GM12878 (cell line): ENCODE results near the gene DYNC1I2. TPM values are rescaled to one million over a fixed set of nuclear protein-coding genes. Genes with fewer than 3 reads are reported as not detected.
A peak's percentile ranks its signal among the peaks of the same experiment; 100 is the strongest.

Experiments used
- ATAC-seq: fragments of 200-7000 bp; cut with Tn5 transposase; 3 replicates; pipeline ENCODE4 v1.9.1; 2020; ENCODE audit warnings: mild to moderate bottlenecking, moderate library complexity
- BruUV-seq: library from RNA; stranded (reverse); fragments of 400-500 nt; replicated peaks from 2 replicates; lab custom pipeline; 2021; lab: Mats Ljungman, UMichigan
- CTCF ChIA-PET: fragments of 300-600 bp; sonication (Branson Sonifier 250); formaldehyde crosslinking; extraction: SDS; loops from one replicate; lab custom pipeline; 2021; ENCODE audit warnings: inconsistent platforms; lab: Yijun Ruan, JAX
- POLR2A ChIA-PET: fragments of 350-600 bp; formaldehyde crosslinking; extraction: SDS; loops from one replicate; lab custom pipeline; 2021; ENCODE audit warnings: inconsistent platforms; lab: Charles Lee
- RAD21 ChIA-PET: fragments of 300-600 bp; sonication (Branson Sonifier 250); formaldehyde crosslinking; loops from one replicate; lab custom pipeline; 2023; ENCODE audit warnings: antibody characterized with exemption; ENCODE audit not compliant: unreplicated experiment; lab: Charles Lee
- SMC1A ChIA-PET: fragments of 300-600 bp; sonication (Branson Sonifier 250); formaldehyde crosslinking; loops from one replicate; lab custom pipeline; 2023; ENCODE audit not compliant: unreplicated experiment, uncharacterized antibody; lab: Charles Lee
- DNase-seq: peaks from one replicate; pipeline ENCODE4 v3.0.0-alpha.2; 2011; ENCODE audit warnings: low read depth, low spot score
- FAIRE-seq: peaks from 3 replicates; lab custom pipeline; 2011; peaks lifted over from hg19 to GRCh38; lab: Jason Lieb, UNC
- H2AFZ ChIP-seq: 2 replicates; pipeline ENCODE4 v1.6.0; 2011; ENCODE audit warnings: low read depth, low read length, control low read depth; ENCODE audit not compliant: control insufficient read depth
- H3K27ac ChIP-seq: 2 replicates; pipeline ENCODE4 v1.5.1; 2011; ENCODE audit warnings: control low read depth; ENCODE audit not compliant: control insufficient read depth, insufficient read depth
- H3K27me3 ChIP-seq, 2 experiments: replicated peaks in 1 of 2; 2 replicates each; pipeline versions ENCODE4 v1.6.0 to v1.6.1; 2011; ENCODE audit warnings: low read length in 1 of 2; ENCODE audit not compliant: control insufficient read depth in 2 of 2, insufficient read depth in 2 of 2
- H3K36me3 ChIP-seq, 2 experiments: 2 replicates each; pipeline ENCODE4 v1.5.1; 2011; ENCODE audit warnings: low read length in 1 of 2; ENCODE audit not compliant: control insufficient read depth in 2 of 2, insufficient read depth in 2 of 2
- H3K4me1 ChIP-seq: 2 replicates; pipeline ENCODE4 v1.6.1; 2011; ENCODE audit warnings: mild to moderate bottlenecking, low read length, moderate library complexity, mixed read lengths; ENCODE audit not compliant: control insufficient read depth, insufficient read depth
- H3K4me2 ChIP-seq: 2 replicates; pipeline ENCODE4 v1.6.0; 2011; ENCODE audit warnings: control low read depth; ENCODE audit not compliant: control insufficient read depth, insufficient read depth
- H3K4me3 ChIP-seq: fragments of 200-600 bp; sonication (generic); 2 replicates; pipeline ENCODE4 v1.5.1; 2016
- H3K79me2 ChIP-seq: 2 replicates; pipeline ENCODE4 v1.6.0; 2011; ENCODE audit warnings: low read length; ENCODE audit not compliant: control insufficient read depth, insufficient read depth
- H3K9ac ChIP-seq: 2 replicates; pipeline ENCODE4 v1.8.0; 2011; ENCODE audit warnings: low read length, control low read depth, mixed read lengths; ENCODE audit not compliant: control insufficient read depth, insufficient read depth
- H3K9me3 ChIP-seq: replicated peaks from 3 replicates; pipeline ENCODE4 v1.5.1; 2011; ENCODE audit warnings: mild to moderate bottlenecking, low read length; ENCODE audit not compliant: control insufficient read depth, insufficient read depth
- H4K20me1 ChIP-seq: 2 replicates; pipeline ENCODE4 v1.6.0; 2011; ENCODE audit not compliant: control insufficient read depth, insufficient read depth
- CBX5 ChIP-seq: sonication (generic); IDR thresholded peaks from 2 replicates; pipeline ENCODE4 v1.6.1; 2016; ENCODE audit warnings: low read depth, moderate library complexity, mild to moderate bottlenecking, inconsistent platforms
- CEBPB ChIP-seq, 2 experiments: fragments of 150-350 bp in 1 of 2; IDR thresholded peaks; 2 replicates each; pipeline ENCODE4 v1.6.1; 2012 to 2014; ENCODE audit warnings: low read depth in 2 of 2, low read length in 2 of 2, borderline replicate concordance in 1 of 2, inconsistent platforms in 1 of 2
- IRF3 ChIP-seq: fragments of 450-650 bp; IDR thresholded peaks from 2 replicates; pipeline ENCODE4 v1.6.1; 2014; ENCODE audit warnings: mild to moderate bottlenecking
- JUNB ChIP-seq: IDR thresholded peaks from 2 replicates; pipeline ENCODE4 v1.6.1; 2016; ENCODE audit warnings: antibody characterized with exemption, mild to moderate bottlenecking
- NR2F1 ChIP-seq: fragments of 450-650 bp; conservative IDR thresholded peaks from 2 replicates; pipeline ENCODE4 v1.6.1; 2017; ENCODE audit warnings: mild to moderate bottlenecking
- PAX8 ChIP-seq: fragments of 450-650 bp; IDR thresholded peaks from 2 replicates; pipeline ENCODE4 v1.6.1; 2017; ENCODE audit warnings: mild to moderate bottlenecking, moderate library complexity
- SPI1 ChIP-seq: IDR thresholded peaks from 2 replicates; pipeline ENCODE4 v1.6.1; 2011; ENCODE audit warnings: low read depth, mild to moderate bottlenecking, low read length, moderate library complexity, borderline replicate concordance; ENCODE audit not compliant: insufficient read depth
- STAT1 ChIP-seq: fragments of 450-650 bp; conservative IDR thresholded peaks from 2 replicates; pipeline ENCODE4 v1.6.1; 2014; ENCODE audit warnings: antibody characterized with exemption, mild to moderate bottlenecking
- in situ Hi-C: fragments of 300-500 bp; cut with MboI; formaldehyde crosslinking; loops from 9 replicates; pipeline ENCODE4 v1.14.3; 2018; ENCODE audit warnings: mixed read lengths
- intact Hi-C: fragments of 100-400 bp; cut with micrococcal nuclease; formaldehyde crosslinking; loops from one replicate; pipeline ENCODE4 v1.14.2; 2022; ENCODE audit not compliant: unreplicated experiment
- polyA plus RNA-seq, 11 experiments: library from polyadenylated mRNA; depleted of rRNA in 4 of 11; unstranded in 6 of 11; stranded (reverse) in 5 of 11; fragments of >200 nt; fragmentation: Nextera tagmentation in 4 of 11; fragmentation: Illumina TruSeq in 1 of 11; extraction: Ambion mirVana in 4 of 11; extraction: Trizol in 1 of 11; gene quantifications; 1 replicate in 1 of 11; 2 replicates in 10 of 11; pipeline versions ENCODE4 v1.2.1 to v1.2.3, GENCODE V29; 2011 to 2016; ENCODE audit warnings: inconsistent platforms in 2 of 11, missing spikeins in 2 of 11, low read depth in 1 of 11
- total RNA-seq, 4 experiments: library from RNA; depleted of rRNA in 3 of 4; stranded (reverse); fragments of >200 nt in 3 of 4; fragmentation: Illumina TruSeq in 1 of 4; extraction: Trizol in 1 of 4; gene quantifications; 2 replicates each; pipeline versions ENCODE4 v1.2.1 to v1.2.3, GENCODE V29; 2013 to 2021

The DYNC1I2 gene
- total and polyA plus RNA-seq, 10 of the 15 experiments (the other 5 are each of a cell fraction or from before 2014, with no cell fraction given), result 39.9 to 113 (median 53.5) TPM

- intact Hi-C loops, result no loop called here
- 0 out of 2 replicates have a peak, but pooled peaks have one; percentile 42 for TF ChIP-seq CBX5
- TF ChIP-seq IRF3, result no peak
- H3K9ac ChIP-seq, result no peak overlapping the region
- in situ Hi-C loops, result no loop called here
- no peak overlapping the region for H3K4me3 ChIP-seq
- SMC1A ChIA-PET, result interaction anchor here (1.0 kb wide), 1 partner anchor 16 kb away, joined by 4 read pairs; no protein-coding TSS in a partner anchor
- 0 out of 2 replicates have a peak overlapping the region, but pooled peaks have one; percentile 7 for H3K4me2 ChIP-seq
- H3K9me3 ChIP-seq, result no peaks in the 10 kb centered on the region; the same call in 1 of the 3 replicates
- peaks cover 7% of the 10 kb centered on the region for H3K4me1 ChIP-seq
- no peak overlapping the region for H3K27ac ChIP-seq
- H3K36me3 ChIP-seq, result no peaks in the 10 kb centered on the region
- CTCF ChIA-PET, result interaction anchor here (1.0 to 1.1 kb wide), 2 partner anchors 22 to 52 kb away, joined by 3 to 4 read pairs; no protein-coding TSS in a partner anchor
- H4K20me1 ChIP-seq, result no peaks in the 10 kb centered on the region
- BruUV-seq, result no TSS peak
- DNase-seq (no peak), ATAC-seq (no peak), FAIRE-seq (no peak)
- POLR2A ChIA-PET, result no interaction called here
- RAD21 ChIA-PET, result interaction anchor here (0.6 kb wide), 1 partner anchor 448 kb away, joined by 3 read pairs; no protein-coding TSS in a partner anchor
- H3K79me2 ChIP-seq, result no peaks in the 10 kb centered on the region
- H3K27me3 ChIP-seq, result no peaks in the 10 kb centered on the region
- H2AFZ ChIP-seq, result no peak overlapping the region; the same call in 1 of the 2 replicates
These were observed 35.4 kb upstream of the DYNC1I2 start for GRCh38 chr2:171651667-171652415.

- Histone ChIP-seq H2AFZ (no peak overlapping the region), H3K4me1 (peaks cover 7% of the 10 kb centered on the region), H3K4me3 (no peak overlapping the region), H3K9ac (no peak overlapping the region), H4K20me1 (no peaks in the 10 kb centered on the region), H3K79me2 (no peaks in the 10 kb centered on the region), H3K27ac (no peak overlapping the region), H3K27me3 (no peaks in the 10 kb centered on the region), H3K36me3 (no peaks in the 10 kb centered on the region), H3K9me3 (no peaks in the 10 kb centered on the region; the same call in 1 of the 3 replicates), H3K4me2 (0 out of 2 replicates have a peak overlapping the region, but pooled peaks have one; percentile 7)
- intact Hi-C loops, result no loop called here
- peak; percentile 11; the same call in 1 of the 2 replicates for TF ChIP-seq JUNB
- TF ChIP-seq IRF3, result no peak
- no peak for TF ChIP-seq PAX8
- TF ChIP-seq SPI1, result no peak
- no peak for TF ChIP-seq STAT1
- no peak for TF ChIP-seq CEBPB (IDR thresholded peaks at IDR 0.05; ENCODE audit: borderline replicate concordance in 1 of 2, low read depth in 2 of 2, low read length in 2 of 2)
- no peak for TF ChIP-seq NR2F1
- ChIA-PET CTCF (no interaction called here), SMC1A (interaction anchor here (1.0 kb wide), 1 partner anchor 17 kb away, joined by 4 read pairs; no protein-coding TSS in a partner anchor), RAD21 (interaction anchor here (0.6 kb wide), 1 partner anchor 447 kb away, joined by 3 read pairs; no protein-coding TSS in a partner anchor), POLR2A (no interaction called here)
- no TSS peak for BruUV-seq
- DNase-seq (no peak), ATAC-seq (peak; percentile 97), FAIRE-seq (no peak)
- in situ Hi-C loops, result no loop called here
These were observed 34.9 kb upstream of the DYNC1I2 start for GRCh38 chr2:171652416-171652785.
